ENCODE results near the gene CEBPZOS. TPM values are rescaled to one million over a fixed set of nuclear protein-coding genes. Genes with fewer than 3 reads are reported as not detected.
A peak's percentile ranks its signal among the peaks of the same experiment; 100 is the strongest.
"Not testable (repeated sequence)": the region's sequence is repeated elsewhere in the genome, so short reads cannot be mapped to it uniquely, and the experiment has no call there.

The CEBPZOS gene
- total RNA-seq, 2 donors from 2014 or later, result 33.9 to 38.6 TPM

DNA sequence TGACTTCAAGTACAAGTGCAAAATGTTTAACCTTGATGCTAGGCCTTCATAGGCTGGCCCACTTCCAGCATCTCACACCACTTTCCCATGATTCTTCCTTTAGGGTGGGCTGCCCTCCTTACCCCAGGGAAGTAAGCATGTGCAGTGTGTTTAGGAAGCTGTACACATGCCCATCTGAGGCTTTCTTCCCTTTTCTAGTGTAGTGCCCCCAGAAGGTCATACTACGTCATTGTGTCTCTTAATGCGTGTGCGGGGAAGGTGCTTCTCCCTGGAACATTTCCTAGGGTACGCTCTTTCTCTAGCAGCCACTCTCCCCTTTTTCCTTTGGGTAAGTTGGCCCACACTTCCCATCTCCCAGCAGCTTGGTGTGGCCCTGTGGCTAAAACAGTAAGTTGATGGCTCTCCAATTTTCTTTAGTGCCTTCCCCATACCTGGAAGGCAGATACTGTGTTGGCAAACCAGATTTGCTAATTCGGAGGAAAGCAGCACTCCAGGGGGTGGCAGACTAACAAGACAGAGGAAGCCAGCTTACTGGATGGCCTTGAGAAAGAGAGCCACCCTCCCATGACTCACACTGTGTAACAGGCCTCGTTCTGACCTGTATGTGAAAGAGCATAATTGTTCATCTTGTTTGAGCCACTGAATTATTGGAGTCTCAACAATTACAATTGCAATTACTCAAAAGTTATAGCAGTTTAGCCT is 6.7 kb upstream of the CEBPZOS start:
- no peak for DNase-seq
- ATAC-seq, result peak; percentile 67
- intact Hi-C loops (cut with DNase I, micrococcal nuclease), result no loop called here

DNA sequence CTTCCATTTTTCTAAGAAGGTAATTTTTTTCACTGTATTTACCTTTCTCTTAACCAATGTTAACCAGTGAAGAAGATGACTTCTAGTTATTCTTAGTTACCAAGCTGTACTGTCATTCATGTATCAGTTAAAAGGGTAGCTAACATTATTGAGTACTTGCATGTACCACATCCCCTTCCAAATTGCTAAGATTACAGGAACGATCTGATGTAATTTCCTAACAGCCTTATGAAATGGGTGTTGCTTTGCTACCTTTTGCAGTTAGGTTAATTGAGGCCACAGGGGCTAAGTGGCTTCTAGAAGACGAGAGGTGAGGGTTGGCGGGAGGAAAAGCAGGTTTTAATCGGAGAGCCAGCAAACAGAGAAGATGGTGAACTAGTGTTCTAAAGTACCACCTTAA is 6.0 kb upstream of the CEBPZOS start:
- intact Hi-C loops (cut with DNase I, micrococcal nuclease), result no loop called here
- no peak for ATAC-seq
- no peak for DNase-seq

DNA sequence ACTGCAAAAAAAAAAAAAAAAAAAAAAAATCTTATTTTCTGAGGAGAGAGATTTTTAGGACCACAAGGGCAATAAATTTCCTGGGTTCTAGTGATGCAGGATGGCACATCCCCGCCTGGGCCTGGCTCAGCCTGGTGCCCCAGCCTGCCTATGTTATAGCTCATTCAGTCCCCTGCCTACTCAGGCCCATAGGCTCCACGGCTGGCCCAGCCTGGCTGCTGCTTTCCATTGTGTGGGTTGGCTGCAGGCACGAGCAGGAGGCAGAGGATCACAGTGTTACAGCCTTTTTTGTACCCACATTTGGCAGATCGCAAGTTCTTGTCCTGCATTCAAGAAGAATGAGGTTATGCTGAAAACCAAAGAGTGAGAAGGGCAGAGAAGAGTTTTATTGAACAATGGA is 5.0 kb upstream of the CEBPZOS start:
- intact Hi-C loops (cut with DNase I, micrococcal nuclease), result no loop called here
- no peak for ATAC-seq
- DNase-seq, result no peak

DNA sequence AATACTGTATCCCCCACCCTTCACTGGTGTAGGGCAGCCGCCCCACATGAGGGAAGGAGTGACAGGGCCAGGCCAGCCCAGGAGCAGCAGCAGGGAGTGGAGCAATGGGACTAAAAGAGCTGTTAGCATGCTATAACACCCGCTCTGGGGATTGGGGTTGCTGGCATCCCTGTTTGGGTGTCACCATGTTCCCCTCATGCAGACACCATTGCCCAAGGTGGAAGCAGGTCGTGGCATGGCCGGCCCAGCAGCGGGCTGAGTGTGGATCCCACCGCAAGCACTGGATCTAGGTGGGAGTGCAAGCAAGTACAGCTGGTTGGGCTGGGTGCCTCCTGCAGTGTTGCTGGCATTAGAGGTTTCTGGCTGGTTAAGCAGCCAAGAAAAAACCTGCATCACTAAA is 4.5 kb upstream of the CEBPZOS start:
- DNase-seq (no peak), ATAC-seq (no peak)
- intact Hi-C loops (cut with DNase I, micrococcal nuclease), result no loop called here

DNA sequence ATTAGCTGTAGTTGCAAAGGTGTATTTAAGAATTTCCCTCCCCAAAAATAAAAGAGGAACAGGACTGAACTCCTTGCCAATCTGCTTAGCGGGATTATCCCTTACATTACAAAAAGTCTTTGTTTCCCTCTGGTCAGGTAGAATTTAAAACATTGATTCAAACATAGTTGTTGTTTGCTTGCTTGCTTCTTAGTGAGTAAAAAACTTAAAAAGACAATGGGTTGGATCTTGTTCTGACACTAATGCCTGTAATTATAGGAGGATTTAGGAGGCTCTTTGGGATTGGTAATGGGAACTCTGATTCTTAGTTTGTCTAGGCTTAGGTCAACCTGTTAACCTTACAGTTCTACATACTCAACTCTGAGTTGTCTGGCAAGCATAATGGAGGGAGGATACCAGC is 3.7 kb upstream of the CEBPZOS start:
- intact Hi-C loops (cut with DNase I, micrococcal nuclease), result no loop called here
- DNase-seq (no peak), ATAC-seq (no peak)

DNA sequence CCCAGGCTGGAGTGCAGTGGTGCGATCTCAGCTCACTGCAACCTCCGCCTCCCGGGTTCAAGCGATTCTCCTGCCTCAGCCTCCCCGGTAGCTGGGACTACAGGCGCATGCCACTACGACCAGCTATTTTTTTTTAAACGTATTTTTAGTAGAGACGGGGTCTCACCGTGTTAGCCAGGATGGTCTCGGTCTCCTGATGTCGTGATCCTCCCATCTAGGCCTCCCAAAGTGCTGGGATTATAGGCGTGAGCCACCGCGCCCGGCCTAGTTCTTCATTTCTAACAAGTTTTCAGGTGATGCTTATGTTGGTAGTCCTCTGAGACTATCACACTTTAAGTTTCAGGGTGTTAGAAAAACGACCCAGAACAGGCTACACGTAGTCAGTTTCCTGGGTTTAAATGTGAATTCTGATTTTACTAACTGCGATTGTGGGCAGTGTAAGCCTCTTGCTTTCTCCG is 405 bp upstream of the CEBPZOS start:
- intact Hi-C loops (cut with DNase I, micrococcal nuclease); ATAC-seq: not testable (repeated sequence)
- DNase-seq, result peak in 1 of 2 donors; percentile 21

DNA sequence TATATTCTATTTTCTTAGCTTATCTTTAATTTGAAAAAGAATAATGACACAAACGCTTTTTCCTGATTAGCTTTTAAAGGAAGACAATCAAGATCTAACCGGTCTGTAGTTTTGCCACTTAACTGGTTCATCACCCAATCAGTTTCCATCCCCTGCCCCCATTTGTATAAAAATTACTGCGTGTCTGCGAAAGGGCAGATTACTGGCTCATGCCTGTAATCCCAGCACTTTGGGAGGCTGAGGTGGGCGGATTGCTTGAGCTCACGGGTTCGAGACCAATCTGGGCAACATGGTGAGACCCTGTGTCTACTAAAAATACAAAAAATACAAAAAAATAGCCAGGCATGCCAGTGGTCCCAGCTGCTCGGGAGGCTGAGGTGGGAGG is 2.4 kb downstream of the CEBPZOS start:
- intact Hi-C loops (cut with DNase I, micrococcal nuclease), result no loop called here
- DNase-seq (no peak), ATAC-seq (no peak)

DNA sequence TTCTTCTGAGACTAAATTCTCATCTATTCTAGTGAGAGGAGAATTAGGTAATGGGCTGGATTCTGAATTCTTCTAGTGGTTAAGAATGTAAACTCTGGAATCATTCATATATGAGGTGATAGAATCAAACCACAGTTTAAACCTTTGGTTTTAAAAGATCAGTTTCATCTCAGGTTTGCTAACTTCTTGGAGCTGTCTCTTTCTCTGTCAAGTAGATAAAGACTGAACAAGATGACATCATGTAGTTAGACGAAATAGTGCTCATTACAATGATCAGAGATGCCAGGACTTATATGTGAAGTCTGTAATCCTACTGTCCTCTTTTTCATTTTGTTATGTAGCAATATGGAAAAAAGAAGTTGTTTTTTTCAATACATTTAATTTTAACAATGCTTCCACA is 4.9 kb downstream of the CEBPZOS start:
- no peak for DNase-seq
- intact Hi-C loops (cut with DNase I, micrococcal nuclease), result no loop called here
- no peak for ATAC-seq

DNA sequence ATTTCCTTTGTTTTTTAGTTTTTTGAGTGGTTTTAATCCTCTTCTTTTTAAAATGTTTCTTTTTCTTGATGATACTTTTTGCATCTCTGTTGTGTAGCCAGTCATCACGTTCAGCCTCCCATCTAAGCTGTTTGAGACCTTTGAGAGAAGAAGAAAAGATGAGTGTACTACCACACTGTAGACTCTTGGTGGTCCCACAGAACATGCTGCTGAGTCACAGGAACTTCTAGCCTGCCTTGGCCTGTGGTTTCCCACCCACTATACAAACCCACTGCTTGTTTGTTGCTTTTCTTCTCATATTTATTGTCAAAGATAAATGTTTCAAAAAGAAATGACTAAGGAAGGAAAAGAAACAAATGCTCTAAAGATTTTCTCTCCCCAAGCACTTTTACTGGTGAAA is 5.5 kb downstream of the CEBPZOS start:
- DNase-seq, result no peak
- ATAC-seq, result no peak
- intact Hi-C loops (cut with DNase I, micrococcal nuclease), result no loop called here

DNA sequence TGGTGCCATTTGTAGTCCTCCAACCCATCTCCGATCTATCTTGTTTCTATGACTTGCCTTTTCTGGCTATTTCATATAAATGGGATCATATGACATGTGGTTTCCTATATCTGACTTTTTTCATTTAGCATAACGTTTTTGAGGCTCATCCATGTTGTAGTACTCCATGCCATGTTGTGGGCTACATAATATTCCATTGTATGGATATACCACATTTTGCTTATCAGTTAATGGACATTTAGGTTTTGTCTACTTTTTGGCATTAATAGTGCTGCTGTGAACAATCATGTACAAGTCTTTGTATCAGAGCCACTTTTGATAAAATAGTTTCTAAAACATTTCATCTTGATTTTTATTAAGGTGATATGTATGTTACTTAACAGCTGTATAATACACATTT is 7.4 kb downstream of the CEBPZOS start:
- ATAC-seq (no peak), DNase-seq (no peak)
- intact Hi-C loops (cut with DNase I, micrococcal nuclease), result no loop called here

DNA sequence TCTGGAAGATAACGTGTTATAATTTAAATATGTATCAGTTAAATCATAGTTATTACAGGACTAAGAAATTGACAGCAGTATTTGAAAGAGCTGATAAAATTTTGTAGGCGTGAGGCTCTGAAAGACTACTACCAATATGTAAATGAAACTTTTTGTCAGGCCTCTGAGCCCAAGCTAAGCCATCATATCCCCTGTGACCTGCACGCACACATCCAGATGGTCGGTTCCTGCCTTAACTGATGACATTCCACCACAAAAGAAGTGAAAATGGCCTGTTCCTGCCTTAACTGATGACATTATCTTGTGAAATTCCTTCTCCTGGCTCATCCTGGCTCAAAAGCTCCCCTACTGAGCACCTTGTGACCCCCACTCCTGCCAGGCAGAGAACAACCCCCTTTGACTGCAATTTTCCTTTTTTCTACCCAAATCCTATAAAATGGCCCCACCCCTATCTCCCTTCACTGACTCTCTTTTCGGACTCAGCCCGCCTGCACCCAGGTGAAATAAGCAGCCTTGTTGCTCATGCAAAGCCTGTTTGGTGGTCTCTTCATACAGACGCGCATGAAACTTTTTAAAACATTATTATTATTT is 8.9 kb downstream of the CEBPZOS start:
- ATAC-seq; DNase-seq; intact Hi-C loops (cut with DNase I, micrococcal nuclease): not testable (repeated sequence)

DNA sequence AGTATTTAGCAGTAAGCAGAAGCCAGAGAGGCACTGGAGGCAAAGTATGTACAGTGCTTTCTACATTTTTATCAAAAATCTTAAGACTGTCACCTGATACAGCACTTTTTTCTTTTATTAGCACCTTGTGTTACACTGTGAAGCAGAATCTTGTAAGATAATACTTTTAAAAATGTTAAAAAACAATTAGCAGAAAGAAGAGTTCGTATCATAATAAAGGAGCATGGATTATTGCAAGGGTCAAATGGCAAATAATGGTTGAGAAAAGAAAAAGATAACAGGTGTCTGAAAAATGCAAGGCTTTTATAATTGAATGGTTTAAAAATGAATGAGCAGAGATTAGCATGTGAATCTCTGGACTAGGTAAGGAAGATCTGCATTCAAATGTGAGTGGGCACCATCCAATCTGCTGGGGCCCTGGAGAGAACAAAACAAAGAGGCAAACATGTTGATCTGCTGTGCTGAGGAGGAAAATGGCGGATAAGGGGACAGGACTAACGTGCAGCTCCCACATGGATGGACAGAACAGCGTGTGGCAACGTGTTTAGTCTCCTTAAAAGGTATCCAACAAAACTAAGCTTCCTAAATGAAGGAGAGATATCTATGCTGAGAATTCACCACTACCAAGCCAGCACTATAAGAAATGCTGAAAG is 9.5 kb downstream of the CEBPZOS start:
- no peak for ATAC-seq
- intact Hi-C loops (cut with DNase I, micrococcal nuclease), result no loop called here

DNA sequence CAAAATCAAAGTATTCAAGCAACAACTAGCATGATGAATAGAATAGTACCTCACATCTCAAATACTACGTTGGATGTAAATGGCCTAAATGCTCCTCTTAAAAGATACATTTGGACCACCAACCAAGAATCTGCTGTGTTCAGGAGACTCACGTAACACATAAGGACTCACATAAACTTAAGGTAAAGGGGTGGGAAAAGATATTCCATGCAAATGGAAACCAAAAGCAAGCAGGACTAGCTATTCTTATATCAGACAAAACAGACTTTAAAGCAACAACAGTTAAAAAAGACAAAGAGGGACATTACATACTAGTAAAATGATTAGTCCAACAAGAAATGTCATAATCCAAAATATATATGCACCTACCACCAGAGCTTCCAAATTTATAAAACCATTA is 10.5 kb downstream of the CEBPZOS start:
- ATAC-seq; intact Hi-C loops (cut with DNase I, micrococcal nuclease); DNase-seq: not testable (repeated sequence)

More for the DNA sequence above, 9.5 kb downstream of the CEBPZOS start:
- no peak for DNase-seq

DNA sequence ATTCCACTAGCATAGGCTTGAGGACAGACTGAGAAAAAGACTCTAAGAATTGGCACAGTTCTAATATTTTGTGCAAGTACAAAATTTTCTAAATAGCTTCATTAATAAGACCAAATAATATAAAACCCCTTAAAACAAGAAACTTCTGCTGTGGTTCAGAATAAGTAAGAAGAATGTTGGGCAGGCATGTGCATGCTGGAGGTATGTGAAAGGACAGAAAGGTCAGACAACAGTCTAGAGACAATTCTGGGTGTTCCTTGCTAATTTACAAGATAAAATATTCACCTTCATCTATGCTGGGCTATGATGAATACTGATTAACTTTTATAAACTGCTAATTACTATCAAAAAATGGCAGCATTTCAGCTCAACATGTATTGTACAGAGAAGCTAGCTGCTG is 14.9 kb downstream of the CEBPZOS start:
- intact Hi-C loops (cut with DNase I, micrococcal nuclease), result no loop called here
- ATAC-seq (no peak), DNase-seq (no peak)

DNA sequence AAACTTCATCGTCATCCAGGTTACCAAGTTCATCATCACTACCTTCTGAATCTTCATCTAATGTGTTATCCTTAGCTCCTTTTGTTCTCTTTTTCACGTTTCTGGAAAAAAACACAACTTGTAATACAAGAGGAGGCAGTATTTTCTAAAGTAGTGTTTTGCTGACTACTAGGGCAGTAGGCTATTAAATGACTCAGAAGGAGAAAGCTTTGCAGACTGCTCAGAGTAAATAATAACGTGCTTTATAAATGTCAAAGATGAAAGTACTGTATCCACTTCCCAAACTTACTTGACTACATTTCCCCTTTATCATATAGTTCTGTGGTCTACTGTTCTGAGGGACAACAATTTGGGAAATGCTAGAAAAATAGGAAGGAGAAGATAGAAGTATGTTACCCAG is 15.6 kb downstream of the CEBPZOS start:
- no peak for ATAC-seq
- intact Hi-C loops (cut with DNase I, micrococcal nuclease), result no loop called here
- DNase-seq, result no peak

DNA sequence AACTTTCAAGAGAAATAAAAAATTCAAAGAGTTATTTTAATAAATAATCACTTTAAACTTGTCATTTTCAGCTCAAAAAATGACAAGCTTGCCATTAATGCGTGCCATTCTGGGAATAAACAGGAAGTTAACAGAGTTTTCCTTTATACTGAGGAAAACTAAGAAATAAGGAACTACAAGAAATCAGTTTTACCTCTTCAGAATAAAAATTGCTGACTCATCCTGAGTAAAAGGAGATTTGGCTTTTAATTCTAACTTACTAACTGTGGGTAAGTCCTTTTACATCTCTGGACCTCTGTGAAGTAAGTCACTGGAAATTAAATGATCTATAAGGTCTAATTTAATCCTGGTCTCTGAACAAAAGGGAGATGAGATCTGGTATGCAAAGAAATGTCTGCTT is 19.0 kb downstream of the CEBPZOS start:
- intact Hi-C loops (cut with DNase I, micrococcal nuclease), result no loop called here
- DNase-seq (no peak), ATAC-seq (no peak)

DNA sequence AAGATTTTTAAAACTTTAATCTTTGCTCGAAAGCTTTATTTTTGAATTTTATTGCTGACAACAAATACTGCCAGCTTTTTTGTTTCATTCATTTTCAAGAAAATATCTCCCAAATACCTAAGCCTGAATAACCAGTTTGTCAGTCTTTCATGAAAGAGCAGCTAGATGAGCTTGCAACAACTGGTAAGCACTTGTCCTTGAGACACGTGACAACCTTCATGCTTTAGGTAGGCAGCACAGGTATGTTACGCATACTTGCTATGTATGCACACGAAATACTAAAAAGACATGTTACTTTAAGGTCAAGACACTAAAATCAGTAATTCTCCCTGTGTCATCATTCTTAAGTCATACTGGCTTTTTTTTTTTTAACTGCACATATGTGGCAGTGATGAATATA is 22.8 kb downstream of the CEBPZOS start:
- ATAC-seq, result no peak
- DNase-seq, result no peak
- intact Hi-C loops (cut with DNase I, micrococcal nuclease), result no loop called here

DNA sequence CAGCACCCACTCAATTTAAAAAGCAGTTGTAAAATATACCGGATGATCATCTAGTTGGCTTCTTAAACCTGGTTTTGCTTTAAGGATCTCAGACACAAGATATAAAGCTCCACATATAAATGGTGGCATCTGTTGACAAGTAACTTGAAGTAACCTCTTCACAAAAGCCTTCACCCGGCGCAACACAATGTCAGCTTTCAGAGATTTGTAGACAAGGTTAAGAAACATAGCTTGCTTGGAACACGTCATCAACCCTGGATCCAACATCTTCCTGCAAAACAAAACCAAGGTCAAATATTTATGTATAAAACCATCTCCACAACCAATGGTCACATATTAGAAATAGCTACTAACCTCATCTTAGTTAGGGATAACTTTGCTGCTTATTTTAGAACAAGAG is 26.8 kb downstream of the CEBPZOS start:
- DNase-seq (no peak), ATAC-seq (no peak)
- intact Hi-C loops (cut with DNase I, micrococcal nuclease), result no loop called here

DNA sequence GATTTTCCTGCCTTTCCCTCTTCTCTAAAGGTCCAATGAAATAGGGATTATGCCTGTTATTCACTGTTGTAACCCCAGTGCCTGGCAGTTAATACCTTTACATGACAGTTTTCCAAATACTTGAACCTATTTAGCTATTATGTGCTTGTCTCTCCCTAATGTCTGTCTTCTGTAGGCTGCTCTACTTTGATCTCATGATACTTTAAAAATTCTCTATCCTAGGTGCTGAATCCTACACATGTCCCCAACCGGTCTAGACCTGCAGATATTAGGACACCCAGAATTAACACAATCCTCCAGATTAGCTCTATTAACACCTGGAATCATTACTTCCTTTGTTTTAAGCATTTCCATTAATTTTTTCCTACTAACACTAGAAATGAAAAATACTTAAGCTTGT is 27.8 kb downstream of the CEBPZOS start:
- ATAC-seq (no peak), DNase-seq (no peak)
- intact Hi-C loops (cut with DNase I, micrococcal nuclease), result no loop called here

DNA sequence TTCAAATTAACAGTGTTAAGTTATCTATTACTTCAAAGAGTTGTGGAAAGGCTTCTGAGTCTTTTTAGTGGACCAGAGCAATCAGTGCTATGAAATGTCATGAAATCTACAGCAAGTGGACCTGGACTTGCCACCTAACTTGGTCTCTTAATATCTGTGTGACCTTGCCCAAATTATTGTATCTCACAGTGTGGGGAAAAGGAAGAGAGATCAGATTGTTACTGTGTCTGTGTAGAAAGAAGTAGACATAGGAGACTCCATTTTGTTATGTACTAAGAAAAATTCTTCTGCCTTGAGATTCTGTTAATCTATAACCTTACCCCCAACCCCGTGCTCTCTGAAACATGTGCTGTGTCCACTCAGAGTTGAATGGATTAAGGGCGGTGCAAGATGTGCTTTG is 28.8 kb downstream of the CEBPZOS start:
- intact Hi-C loops (cut with DNase I, micrococcal nuclease), result not testable (repeated sequence)

More for the DNA sequence above, 28.8 kb downstream of the CEBPZOS start:
- not testable (repeated sequence) for ATAC-seq, DNase-seq
